Colonic mucosa (tissue), 4 donors: Measurements from ENCODE around the gene ADAMTS17. TPM values are rescaled to one million over a fixed set of nuclear protein-coding genes. Genes with fewer than 3 reads are reported as not detected.

Source experiments
- DNase-seq: peaks from one replicate; pipeline ENCODE4 v3.0.0-alpha.2; 2020
- H3K27ac ChIP-seq: fragments of 200-600 bp; one replicate; pipeline ENCODE4 v1.8.0; 2021
- H3K27me3 ChIP-seq: fragments of 200-600 bp; one replicate; pipeline ENCODE4 v1.8.0; 2021
- H3K36me3 ChIP-seq: fragments of 200-600 bp; one replicate; pipeline ENCODE4 v1.8.0; 2021
- H3K4me1 ChIP-seq: fragments of 200-600 bp; one replicate; pipeline ENCODE4 v1.8.0; 2021; ENCODE audit warnings: mild to moderate bottlenecking
- H3K4me3 ChIP-seq: fragments of 200-600 bp; one replicate; pipeline ENCODE4 v1.8.0; 2021
- H3K9ac ChIP-seq, 2 donors: one replicate each; pipeline ENCODE4 v1.7.0; 2013; ENCODE audit warnings: control low read depth in 2 of 2, low read depth in 2 of 2, low read length in 2 of 2
- H3K9me3 ChIP-seq: fragments of 200-600 bp; one replicate; pipeline ENCODE4 v1.8.0; 2021
- CTCF ChIP-seq: fragments of 200-600 bp; IDR thresholded peaks from one replicate; pipeline ENCODE4 v1.8.0; 2022; ENCODE audit warnings: antibody characterized with exemption, mild to moderate bottlenecking
- intact Hi-C: fragments of 100-400 bp; cut with DNase I; formaldehyde crosslinking; loops from one replicate; pipeline ENCODE4 v1.14.1; 2022
- total RNA-seq, 2 donors: library from RNA; stranded (reverse); fragmentation: NEBNext Ultra II Directional in 1 of 2; extraction: Animal tissue kit (Norgen Biotek cat#: 25700) in 1 of 2; gene quantifications; one replicate each; pipeline ENCODE4 v1.2.1, GENCODE V29; 2021
- donor health status: healthy.
- donor health status: DM: no; HTN: no; CAD: no.
- donor health status: DM: no; HTN: no; CAD: no.

Gene ADAMTS17
- total RNA-seq, 2 donors from 2014 or later: 4.2 to 8.3 TPM

- Histone ChIP-seq H3K9ac (no peak overlapping the region), H3K27me3 (no peaks in the 10 kb centered on the region), H3K36me3 (no peaks in the 10 kb centered on the region), H3K27ac (no peak overlapping the region), H3K9me3 (no peaks in the 10 kb centered on the region), H3K4me3 (no peak overlapping the region), H3K4me1 (no peaks in the 10 kb centered on the region)
- intact Hi-C loops: no loop called here
- no peak for TF ChIP-seq CTCF
- DNase-seq: no peak
Measured at GRCh38 chr15:100308608-100309007, 33.2 kb downstream of the ADAMTS17 start.

- TF ChIP-seq CTCF: no peak
- intact Hi-C loops: no loop called here
- Histone ChIP-seq H3K9ac (no peak overlapping the region), H3K9me3 (no peaks in the 10 kb centered on the region), H3K4me1 (no peaks in the 10 kb centered on the region), H3K4me3 (no peak overlapping the region), H3K27me3 (no peaks in the 10 kb centered on the region), H3K27ac (no peak overlapping the region), H3K36me3 (no peaks in the 10 kb centered on the region)
- no peak for DNase-seq
Measured at GRCh38 chr15:100308213-100308600, 33.6 kb downstream of the ADAMTS17 start.

- H3K4me1 ChIP-seq: no peaks in the 10 kb centered on the region
- H3K9ac ChIP-seq: no peak overlapping the region
- H3K4me3 ChIP-seq: no peak overlapping the region
- TF ChIP-seq CTCF: no peak
- H3K36me3 ChIP-seq: no peaks in the 10 kb centered on the region
- intact Hi-C loops: no loop called here
- H3K27me3 ChIP-seq: no peaks in the 10 kb centered on the region
- no peak for DNase-seq
- no peak overlapping the region for H3K27ac ChIP-seq
- H3K9me3 ChIP-seq: no peaks in the 10 kb centered on the region
Measured at GRCh38 chr15:100307241-100308212, 34.2 kb downstream of the ADAMTS17 start.

GRCh38 chr15:100306098-100306497 lies 35.7 kb downstream of the ADAMTS17 start:
- no peak overlapping the region for H3K27ac ChIP-seq
- no peaks in the 10 kb centered on the region for H3K27me3 ChIP-seq
- DNase-seq: no peak
- no peaks in the 10 kb centered on the region for H3K36me3 ChIP-seq
- H3K4me3 ChIP-seq: no peak overlapping the region
- no peak for TF ChIP-seq CTCF
- H3K9me3 ChIP-seq: no peaks in the 10 kb centered on the region
- no peak overlapping the region for H3K9ac ChIP-seq
- intact Hi-C loops: no loop called here
- no peaks in the 10 kb centered on the region for H3K4me1 ChIP-seq

GRCh38 chr15:100301910-100302431 lies 39.8 kb downstream of the ADAMTS17 start:
- no peaks in the 10 kb centered on the region for H3K36me3 ChIP-seq
- no peak for TF ChIP-seq CTCF
- no peak overlapping the region for H3K9ac ChIP-seq
- H3K9me3 ChIP-seq: no peaks in the 10 kb centered on the region
- H3K4me1 ChIP-seq: no peaks in the 10 kb centered on the region
- H3K4me3 ChIP-seq: no peak overlapping the region
- no peak for DNase-seq
- intact Hi-C loops: no loop called here
- H3K27me3 ChIP-seq: no peaks in the 10 kb centered on the region
- no peak overlapping the region for H3K27ac ChIP-seq
